ENCODE measurements around the gene FRY. TPM values are rescaled to one million over a fixed set of nuclear protein-coding genes. Genes with fewer than 3 reads are reported as not detected.
"Not testable (repeated sequence)": the region's sequence is repeated elsewhere in the genome, so short reads cannot be mapped to it uniquely, and the experiment has no call there.

The FRY gene
- total RNA-seq, 4 donors from 2014 or later: 21.1 to 89.7 (median 34.4) TPM

GRCh38 chr13:32047088-32047487, 15.5 kb downstream of the FRY start:
- no peak for ATAC-seq (ENCODE audit: low FRiP score)
- no peak for DNase-seq (ENCODE audit: low spot score)
- TF ChIP-seq CTCF (IDR thresholded peaks at IDR 0.05): no peak

- DNase-seq (ENCODE audit: low spot score): no peak
- no peak for TF ChIP-seq CTCF (IDR thresholded peaks at IDR 0.05)
- ATAC-seq (ENCODE audit: low FRiP score): no peak
These were observed 16.2 kb downstream of the FRY start for GRCh38 chr13:32047793-32048192.

GRCh38 chr13:32048816-32049215, 17.2 kb downstream of the FRY start:
- no peak for ATAC-seq (ENCODE audit: low FRiP score)
- no peak for TF ChIP-seq CTCF (IDR thresholded peaks at IDR 0.05)

GRCh38 chr13:32051156-32051555, 19.6 kb downstream of the FRY start:
- TF ChIP-seq CTCF (IDR thresholded peaks at IDR 0.05): no peak
- DNase-seq (ENCODE audit: low spot score): no peak
- ATAC-seq (ENCODE audit: low FRiP score): no peak

More at GRCh38 chr13:32048816-32049215, 17.2 kb downstream of the FRY start:
- no peak for DNase-seq (ENCODE audit: low spot score)

- no peak for DNase-seq (ENCODE audit: low spot score)
- no peak for TF ChIP-seq CTCF (IDR thresholded peaks at IDR 0.05)
- ATAC-seq (ENCODE audit: low FRiP score): no peak
These were observed 24.7 kb downstream of the FRY start for GRCh38 chr13:32056316-32056715.

GRCh38 chr13:32057325-32057724, 25.8 kb downstream of the FRY start:
- not testable (repeated sequence) for ATAC-seq (ENCODE audit: low FRiP score); DNase-seq (ENCODE audit: low spot score)

GRCh38 chr13:32059511-32059984, 28.0 kb downstream of the FRY start:
- no peak for TF ChIP-seq CTCF (IDR thresholded peaks at IDR 0.05)
- DNase-seq (ENCODE audit: low spot score) (no peak), ATAC-seq (ENCODE audit: low FRiP score) (no peak)

All from omental fat pad (tissue), 4 donors.